Naive thymus-derived CD4-positive, alpha-beta T cell (primary cell): ENCODE measurements around the gene PAQR3. TPM values are rescaled to one million over a fixed set of nuclear protein-coding genes. Genes with fewer than 3 reads are reported as not detected.
"Not testable (repeated sequence)": the region's sequence is repeated elsewhere in the genome, so short reads cannot be mapped to it uniquely, and the experiment has no call there.

ENCODE experiments used
- ATAC-seq: fragments of 150-1000 bp; cut with Tn5 transposase; 2 replicates; pipeline ENCODE4 v1.10.0; 2021; ENCODE audit warnings: mild to moderate bottlenecking, moderate library complexity
- CTCF ChIA-PET: fragments of 350-600 bp; sonication (Branson Sonifier 250); formaldehyde crosslinking; loops from one replicate; lab custom pipeline; 2021; ENCODE audit warnings: antibody characterized with exemption; lab: Charles Lee
- POLR2A ChIA-PET: fragments of 350-600 bp; sonication (Branson Sonifier 250); formaldehyde crosslinking; loops from one replicate; lab custom pipeline; 2021; ENCODE audit warnings: antibody characterized with exemption, inconsistent platforms; lab: Charles Lee
- DNase-seq, 9 donors: peaks; one replicate each; pipeline versions ENCODE4 v3.0.0 to v3.0.0-alpha.2; 2020 to 2022; ENCODE audit warnings: mixed read lengths in 1 of 9
- H3K27ac ChIP-seq: one replicate; pipeline ENCODE4 v1.7.0; 2013; ENCODE audit warnings: mild to moderate bottlenecking, low read depth, low read length, moderate library complexity
- H3K27me3 ChIP-seq, 2 donors: one replicate each; pipeline ENCODE4 v1.7.0; 2013; ENCODE audit warnings: low read length in 2 of 2, mild to moderate bottlenecking in 2 of 2, moderate library complexity in 2 of 2; ENCODE audit not compliant: control insufficient read depth in 2 of 2, insufficient read depth in 2 of 2
- H3K36me3 ChIP-seq, 3 experiments: 1 replicate in 2 of 3; 2 replicates in 1 of 3; pipeline ENCODE4 v1.7.0; 2013; ENCODE audit warnings: low read length in 3 of 3, mild to moderate bottlenecking in 3 of 3, moderate library complexity in 1 of 3; ENCODE audit not compliant: insufficient read depth in 3 of 3, control insufficient read depth in 2 of 3
- H3K4me1 ChIP-seq, 2 donors: one replicate each; pipeline ENCODE4 v1.7.0; 2013; ENCODE audit warnings: low read length in 2 of 2, mild to moderate bottlenecking in 2 of 2, moderate library complexity in 1 of 2; ENCODE audit not compliant: control insufficient read depth in 2 of 2, insufficient read depth in 2 of 2
- H3K4me3 ChIP-seq: 2 replicates; pipeline ENCODE4 v1.7.0; 2013; ENCODE audit warnings: mild to moderate bottlenecking, low read length
- H3K9me3 ChIP-seq, 3 experiments: 1 replicate in 2 of 3; 2 replicates in 1 of 3; pipeline ENCODE4 v1.7.0; 2013; ENCODE audit warnings: low read length in 3 of 3; ENCODE audit not compliant: control insufficient read depth in 2 of 3
- H3K27ac Mint-ChIP-seq, 9 donors: one replicate each; pipeline ENCODE4 v1.8.0; 2020 to 2022; ENCODE audit warnings: mixed read lengths in 9 of 9, mild to moderate bottlenecking in 8 of 9, moderate library complexity in 5 of 9, inconsistent platforms in 2 of 9
- H3K27me3 Mint-ChIP-seq, 5 donors: one replicate each; pipeline ENCODE4 v1.8.0; 2021 to 2022; ENCODE audit warnings: mixed read lengths in 5 of 5, mild to moderate bottlenecking in 1 of 5
- H3K36me3 Mint-ChIP-seq, 5 donors: one replicate each; pipeline ENCODE4 v1.8.0; 2020 to 2022; ENCODE audit warnings: mixed read lengths in 5 of 5, mild to moderate bottlenecking in 3 of 5, inconsistent platforms in 1 of 5
- H3K4me1 Mint-ChIP-seq, 7 donors: one replicate each; pipeline ENCODE4 v1.8.0; 2020 to 2022; ENCODE audit warnings: mixed read lengths in 7 of 7, mild to moderate bottlenecking in 3 of 7, inconsistent platforms in 1 of 7
- H3K4me3 Mint-ChIP-seq, 10 donors: one replicate each; pipeline ENCODE4 v1.8.0; 2020 to 2022; ENCODE audit warnings: mild to moderate bottlenecking in 10 of 10, mixed read lengths in 10 of 10, moderate library complexity in 6 of 10, inconsistent platforms in 2 of 10
- H3K9me3 Mint-ChIP-seq, 11 donors: one replicate each; pipeline ENCODE4 v1.8.0; 2020 to 2022; ENCODE audit warnings: mixed read lengths in 11 of 11, mild to moderate bottlenecking in 4 of 11, inconsistent platforms in 1 of 11, moderate library complexity in 1 of 11
- intact Hi-C, 2 donors: fragments of 100-400 bp; cut with micrococcal nuclease; formaldehyde crosslinking; loops; one replicate each; pipeline ENCODE4 v1.15.1; 2023
- polyA plus RNA-seq, 2 donors: library from polyadenylated mRNA; unstranded; fragments of 300-500 nt; fragmentation: Illumina TruSeq; gene quantifications; one replicate each; pipeline ENCODE4 v1.2.3, GENCODE V29; 2021
- total RNA-seq, 6 experiments: library from RNA in 5 of 6; stranded (reverse) in 5 of 6; gene quantifications; 1 replicate in 5 of 6; 2 replicates in 1 of 6; pipeline ENCODE4 v1.2.3 and lab custom pipeline; 2021 to 2026

Gene PAQR3
- total and polyA plus RNA-seq, 7 experiments from 2014 or later = 7.9 to 24.3 (median 15.7) TPM

GRCh38 chr4:78870056-78870455 lies 69.2 kb downstream of the PAQR3 start:
- H3K36me3 ChIP-seq = peaks cover 0 to 32% (median 6%) of the 10 kb centered on the region in 3 experiments
- ATAC-seq = no peak
- Mint-ChIP-seq H3K27ac (no peak overlapping the region), H3K27me3 (no peaks in the 10 kb centered on the region), H3K36me3 (peaks cover 4 to 52% (median 21%) of the 10 kb centered on the region in 5 donors), H3K4me1 (no peaks in the 10 kb centered on the region), H3K4me3 (no peak overlapping the region), H3K9me3 (peaks cover 0 to 2% (median 0%) of the 10 kb centered on the region in 11 donors)
- DNase-seq = no peak
- POLR2A ChIA-PET = no interaction called here
- no peak overlapping the region for H3K27ac ChIP-seq
- CTCF ChIA-PET = interaction anchor here (0.6 kb wide), 1 partner anchor 1978 kb away, joined by 4 read pairs; no protein-coding TSS in a partner anchor
- H3K4me1 ChIP-seq = no peaks in the 10 kb centered on the region
- no peaks in the 10 kb centered on the region for H3K27me3 ChIP-seq
- intact Hi-C loops = no loop called here
- no peaks in the 10 kb centered on the region for H3K9me3 ChIP-seq
- H3K4me3 ChIP-seq = no peak overlapping the region

- H3K27ac ChIP-seq, H3K27me3 ChIP-seq, CTCF ChIA-PET, ATAC-seq, H3K4me1 ChIP-seq, H3K9me3 ChIP-seq, H3K4me3 ChIP-seq, H3K4me3 Mint-ChIP-seq, H3K4me1 Mint-ChIP-seq, H3K27me3 Mint-ChIP-seq, DNase-seq, POLR2A ChIA-PET, H3K27ac Mint-ChIP-seq, H3K9me3 Mint-ChIP-seq: not testable (repeated sequence)
- H3K36me3 ChIP-seq = peaks cover 0 to 32% (median 5%) of the 10 kb centered on the region in 3 experiments
- intact Hi-C loops = loop anchor here (10.0 kb wide), 4 partner anchors 354 to 1624 kb away; partner anchors contain the start of gene FRAS1 (in 1 of the 2)
- H3K36me3 Mint-ChIP-seq = peaks cover 4 to 46% (median 20%) of the 10 kb centered on the region in 5 donors
Measured at GRCh38 chr4:78868712-78869111, 70.5 kb downstream of the PAQR3 start.

GRCh38 chr4:78865451-78865850 lies 73.8 kb downstream of the PAQR3 start:
- Mint-ChIP-seq H3K9me3 (no peaks in the 10 kb centered on the region), H3K4me3 (no peak overlapping the region), H3K27me3 (no peaks in the 10 kb centered on the region), H3K27ac (no peak overlapping the region), H3K4me1 (peaks cover 0 to 6% (median 4%) of the 10 kb centered on the region in 7 donors), H3K36me3 (peaks cover 0 to 21% (median 7%) of the 10 kb centered on the region in 5 donors)
- Histone ChIP-seq H3K36me3 (peaks cover 0 to 9% (median 0%) of the 10 kb centered on the region in 3 experiments), H3K4me1 (no peaks in the 10 kb centered on the region), H3K27ac (no peak overlapping the region), H3K27me3 (no peaks in the 10 kb centered on the region), H3K9me3 (no peaks in the 10 kb centered on the region), H3K4me3 (no peak overlapping the region)
- DNase-seq (no peak), ATAC-seq (no peak)
- intact Hi-C loops = loop anchor here (2.0 to 10.0 kb wide), 5 partner anchors 221 to 1621 kb away; partner anchors contain the start of gene FRAS1 (in 1 of the 2)
- POLR2A ChIA-PET = no interaction called here
- CTCF ChIA-PET = no interaction called here

DNA sequence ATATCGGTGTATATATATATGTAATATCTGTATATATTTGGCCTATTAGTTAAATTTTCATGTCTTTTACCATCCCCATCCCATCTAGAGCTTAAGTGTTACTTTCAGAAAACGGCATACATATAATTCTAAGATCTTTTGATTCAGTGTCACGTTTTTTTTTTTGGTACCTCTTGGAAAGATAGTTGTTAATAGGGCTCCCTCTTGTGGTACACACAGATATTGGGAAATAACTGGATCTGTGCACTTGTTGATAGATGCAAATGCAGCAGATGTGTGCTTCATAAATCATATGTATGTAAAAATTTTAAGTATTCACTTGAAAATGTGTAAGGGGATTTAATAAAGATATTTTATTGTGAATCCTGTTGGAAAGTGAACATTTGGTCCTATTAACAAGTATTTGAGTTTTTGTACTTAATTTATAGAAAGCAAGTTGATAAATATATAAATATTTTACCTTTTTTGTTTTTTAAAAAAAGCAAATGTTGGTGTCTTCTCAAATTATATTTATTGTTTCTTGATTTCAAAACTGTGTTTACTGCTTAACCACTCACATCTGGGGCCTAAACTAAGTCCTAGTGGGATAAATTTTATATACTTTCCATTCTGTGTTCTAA lies 74.7 kb downstream of the PAQR3 start:
- H3K36me3 ChIP-seq = peaks cover 0 to 9% (median 0%) of the 10 kb centered on the region in 3 experiments
- H3K27ac ChIP-seq = no peak overlapping the region
- Mint-ChIP-seq H3K4me1 (peaks cover 0 to 6% (median 4%) of the 10 kb centered on the region in 7 donors), H3K4me3 (no peak overlapping the region), H3K27ac (peak overlapping the region in 1 of 9 donors; percentile 33), H3K9me3 (no peaks in the 10 kb centered on the region), H3K36me3 (peaks cover 0 to 19% (median 7%) of the 10 kb centered on the region in 5 donors), H3K27me3 (no peaks in the 10 kb centered on the region)
- H3K4me1 ChIP-seq = no peaks in the 10 kb centered on the region
- H3K9me3 ChIP-seq = no peaks in the 10 kb centered on the region
- H3K4me3 ChIP-seq = no peak overlapping the region
- POLR2A ChIA-PET = no interaction called here
- H3K27me3 ChIP-seq = no peaks in the 10 kb centered on the region
- intact Hi-C loops = loop anchor here (1.0 to 10.0 kb wide), 14 partner anchors 87 to 1620 kb away; partner anchors contain the start of genes FRAS1 (in 2 of the 2) and BMP2K (in 1 of the 2)
- ATAC-seq (peak; percentile 81), DNase-seq (peak in 7 of 9 donors; percentile 55 to 79 (median 70))
- CTCF ChIA-PET = interaction anchor here (0.6 to 2.5 kb wide), 7 partner anchors 12 to 251 kb away, joined by 3 to 13 read pairs (median 5); no protein-coding TSS in a partner anchor

- Mint-ChIP-seq H3K4me1 (peaks cover 0 to 6% (median 4%) of the 10 kb centered on the region in 7 donors), H3K27ac (no peak overlapping the region), H3K4me3 (no peak overlapping the region), H3K36me3 (peaks cover 0 to 21% (median 6%) of the 10 kb centered on the region in 5 donors), H3K9me3 (no peaks in the 10 kb centered on the region), H3K27me3 (no peaks in the 10 kb centered on the region)
- intact Hi-C loops = loop anchor here (1.0 to 10.0 kb wide), 14 partner anchors 87 to 1619 kb away; partner anchors contain the start of genes FRAS1 (in 2 of the 2) and BMP2K (in 1 of the 2)
- Histone ChIP-seq H3K27me3 (no peaks in the 10 kb centered on the region), H3K27ac (no peak overlapping the region), H3K4me1 (no peaks in the 10 kb centered on the region), H3K4me3 (no peak overlapping the region), H3K9me3 (no peaks in the 10 kb centered on the region), H3K36me3 (peaks cover 0 to 9% (median 0%) of the 10 kb centered on the region in 3 experiments)
- ChIA-PET CTCF (interaction anchor here (0.6 to 2.5 kb wide), 9 partner anchors 9 to 250 kb away, joined by 3 to 13 read pairs (median 5); no protein-coding TSS in a partner anchor), POLR2A (no interaction called here)
- ATAC-seq = no peak
- DNase-seq = no peak
Measured at GRCh38 chr4:78863991-78864390, 75.2 kb downstream of the PAQR3 start.

DNA sequence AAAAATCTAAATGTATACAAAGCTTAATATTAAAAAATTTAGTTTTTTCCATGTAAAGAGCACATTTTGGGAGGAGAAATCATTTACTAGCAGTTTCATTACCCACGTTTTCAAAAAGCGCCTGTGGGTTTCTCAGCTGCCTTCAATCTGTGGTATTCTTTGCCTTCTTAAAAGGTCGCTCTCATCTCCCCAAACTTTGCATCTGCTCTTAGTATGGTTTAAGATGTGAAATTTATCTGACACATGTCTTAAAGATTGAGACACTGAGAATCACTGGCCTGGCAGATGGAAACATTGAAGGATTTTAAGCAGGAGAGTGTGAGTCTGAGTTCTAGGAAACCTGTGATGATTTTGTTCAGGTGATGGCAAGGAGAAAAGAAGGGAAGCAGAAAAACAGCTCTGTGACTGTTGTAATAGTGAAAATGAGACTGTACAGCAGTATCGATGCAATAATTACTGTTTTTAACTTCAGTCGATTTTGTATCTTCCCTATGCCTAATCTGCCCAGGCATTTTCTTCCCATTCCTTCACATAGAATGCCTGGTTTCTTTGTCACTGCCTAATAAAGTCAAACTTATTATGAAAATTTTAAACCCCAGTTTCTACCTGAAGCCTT lies 75.9 kb downstream of the PAQR3 start:
- H3K27me3 Mint-ChIP-seq = no peaks in the 10 kb centered on the region
- Histone ChIP-seq H3K36me3 (peaks cover 0 to 9% (median 0%) of the 10 kb centered on the region in 3 experiments), H3K27me3 (no peaks in the 10 kb centered on the region), H3K27ac (no peak overlapping the region), H3K4me3 (no peak overlapping the region), H3K9me3 (no peaks in the 10 kb centered on the region), H3K4me1 (no peaks in the 10 kb centered on the region)
- POLR2A ChIA-PET = no interaction called here
- H3K4me3 Mint-ChIP-seq = no peak overlapping the region
- intact Hi-C loops = loop anchor here (5.0 to 10.0 kb wide), 7 partner anchors 86 to 1619 kb away; partner anchors contain the start of genes FRAS1 (in 2 of the 2) and BMP2K (in 1 of the 2)
- H3K36me3 Mint-ChIP-seq = peaks cover 0 to 16% (median 2%) of the 10 kb centered on the region in 5 donors
- H3K9me3 Mint-ChIP-seq = no peaks in the 10 kb centered on the region
- H3K27ac Mint-ChIP-seq = peak overlapping the region in 2 of 9 donors; percentile 20 to 46
- ATAC-seq (no peak), DNase-seq (no peak)
- H3K4me1 Mint-ChIP-seq = peaks cover 0 to 6% (median 4%) of the 10 kb centered on the region in 7 donors
- CTCF ChIA-PET = interaction anchor here (1.0 to 2.5 kb wide), 9 partner anchors 8 to 904 kb away, joined by 3 to 13 read pairs (median 3); no protein-coding TSS in a partner anchor
